Frontal cortex (tissue), 4 donors: ENCODE results near the gene JAZF1. TPM values are rescaled to one million over a fixed set of nuclear protein-coding genes. Genes with fewer than 3 reads are reported as not detected.

Source experiments
- DNase-seq, 2 donors: peaks; one replicate each; pipeline ENCODE4 v3.0.0; 2012; ENCODE audit warnings: low spot score in 2 of 2
- FAIRE-seq: peaks from 2 replicates; lab custom pipeline; 2012; peaks lifted over from hg19 to GRCh38; lab: Jason Lieb, UNC
- total RNA-seq: library from RNA; depleted of rRNA; stranded (reverse); fragments of >200 nt; gene quantifications from one replicate; pipeline ENCODE4 v1.2.3, GENCODE V29; 2014
- donor health status: control.
- donor health status: control.
- donor health status: control.

JAZF1 gene
- total RNA-seq, 1 donor from 2014 or later, result 39.5 TPM

DNA sequence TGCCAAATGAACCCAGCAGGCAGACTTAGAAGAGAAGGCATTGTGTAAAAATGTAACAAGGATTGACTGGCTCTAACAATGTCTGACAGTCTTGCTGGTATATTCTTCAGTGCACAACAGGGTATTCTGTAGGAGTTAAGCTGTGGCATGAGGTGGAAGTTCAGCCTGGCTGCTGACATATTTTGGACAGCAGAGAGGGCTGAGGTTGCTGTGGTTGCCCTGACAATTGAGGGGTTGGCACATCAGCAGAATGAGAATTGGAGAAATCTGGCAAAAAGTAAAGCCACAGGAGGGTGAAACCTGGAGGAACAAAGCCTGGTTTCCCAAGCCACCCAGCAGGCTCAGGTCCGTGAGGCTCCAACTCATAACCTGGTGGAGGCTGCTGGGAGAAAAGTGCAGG, 220.2 kb downstream of the JAZF1 start:
- FAIRE-seq (no peak), DNase-seq (no peak)

DNA sequence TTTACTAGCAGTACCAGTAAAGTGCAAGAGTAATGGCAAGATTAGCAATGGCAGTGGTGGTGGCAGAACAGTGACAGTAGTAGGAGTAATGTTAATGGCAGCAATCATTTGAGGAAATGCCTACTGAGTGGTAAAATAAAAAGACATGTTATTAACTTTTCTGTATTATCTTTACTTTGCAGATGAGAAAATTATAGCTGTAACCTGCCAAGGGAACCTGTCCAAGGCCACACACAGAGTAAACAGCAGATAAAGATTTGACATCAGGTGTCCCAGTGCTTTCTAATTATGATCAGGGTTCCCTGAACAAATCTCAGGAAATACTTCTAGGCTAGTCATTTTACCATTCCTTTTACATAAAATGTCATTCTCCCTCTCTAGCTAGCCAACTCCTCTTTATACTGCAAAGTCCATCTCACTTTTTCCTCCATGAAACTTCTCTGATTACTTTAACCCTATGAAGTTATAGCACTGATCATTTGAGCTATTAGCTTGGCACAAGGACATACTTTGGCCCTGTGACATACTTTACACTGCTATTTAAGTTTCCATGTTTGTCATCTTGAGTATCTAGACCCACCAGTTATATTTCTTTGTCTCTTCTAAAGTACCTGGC, 221.6 kb downstream of the JAZF1 start:
- FAIRE-seq (no peak), DNase-seq (no peak)

DNA sequence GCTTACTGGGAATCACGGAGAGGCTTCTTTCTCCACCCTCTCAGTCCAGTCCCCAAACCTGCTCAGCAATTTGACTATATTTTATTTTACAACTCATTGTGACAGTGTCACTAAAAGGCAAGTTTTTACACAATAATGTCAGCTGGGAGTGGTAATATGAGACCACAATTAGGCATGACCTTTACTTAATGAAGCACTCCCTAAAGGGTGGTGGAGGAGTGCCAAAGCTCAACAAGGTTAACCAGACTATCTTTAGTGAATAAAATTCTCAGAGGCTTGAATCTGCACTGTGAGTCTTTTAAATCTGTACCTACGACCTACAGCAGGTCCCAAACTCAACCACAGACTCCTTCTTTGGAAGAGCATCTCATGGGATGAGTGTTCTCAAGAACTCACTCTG, 225.0 kb downstream of the JAZF1 start:
- DNase-seq (no peak), FAIRE-seq (no peak)

DNA sequence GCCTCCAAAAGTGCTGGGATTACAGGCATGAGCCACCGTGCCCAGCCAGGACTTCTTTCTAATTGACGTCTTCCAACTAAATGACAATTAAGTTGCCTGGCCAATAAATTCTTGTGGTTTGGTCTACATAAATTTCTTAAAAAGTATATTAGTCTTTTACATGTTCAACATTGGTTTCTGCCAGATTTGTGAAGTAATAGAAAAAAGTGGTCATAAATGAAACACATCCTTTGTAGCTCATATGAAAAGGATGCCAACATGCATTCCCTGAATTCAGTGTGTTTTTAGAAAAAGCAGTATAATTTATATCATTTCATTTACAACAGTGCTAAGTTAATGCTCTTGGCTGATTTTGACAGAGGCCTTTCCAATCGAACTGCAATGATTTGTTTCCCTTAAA, 225.6 kb downstream of the JAZF1 start:
- FAIRE-seq, result no peak

DNA sequence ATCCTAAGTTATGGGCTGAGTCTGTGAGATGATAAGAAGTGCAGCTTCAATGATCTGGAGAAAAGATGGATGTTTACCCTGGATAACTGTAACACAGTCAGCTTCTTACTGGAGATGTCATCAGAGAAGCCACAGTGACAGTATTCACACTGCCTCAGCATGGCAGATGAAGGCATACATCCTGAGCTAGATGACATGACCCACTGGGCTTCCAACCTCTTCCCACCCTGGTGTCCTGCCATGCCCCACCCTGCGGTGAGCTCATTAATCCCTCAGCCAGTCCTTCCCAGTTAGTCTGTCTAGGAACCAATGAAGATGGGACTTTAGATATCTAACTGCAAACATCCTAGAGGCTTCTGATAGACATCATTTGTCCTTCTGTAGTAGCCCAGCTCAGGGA, 226.8 kb downstream of the JAZF1 start:
- no peak for FAIRE-seq
- no peak for DNase-seq

More for the DNA sequence above, 225.6 kb downstream of the JAZF1 start:
- no peak for DNase-seq

DNA sequence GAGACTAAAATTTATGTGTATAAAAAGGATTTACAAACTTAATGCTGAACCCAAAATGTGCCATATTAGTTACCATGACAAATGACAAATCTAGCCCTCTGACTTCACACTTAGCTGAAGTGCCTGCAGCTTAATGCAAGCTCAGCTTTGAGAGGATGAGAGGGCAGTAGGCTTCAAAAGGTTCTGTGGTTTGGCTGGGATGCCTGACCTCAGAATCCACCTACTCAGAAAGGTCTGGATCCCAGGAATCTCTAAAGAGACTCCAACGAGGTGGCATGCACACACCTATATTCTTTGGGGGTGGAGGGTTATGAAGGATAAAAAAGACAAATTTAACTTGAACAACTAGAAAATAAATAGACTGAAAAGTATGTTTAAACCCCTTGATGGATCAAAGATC, 227.2 kb downstream of the JAZF1 start:
- FAIRE-seq (no peak), DNase-seq (no peak)

DNA sequence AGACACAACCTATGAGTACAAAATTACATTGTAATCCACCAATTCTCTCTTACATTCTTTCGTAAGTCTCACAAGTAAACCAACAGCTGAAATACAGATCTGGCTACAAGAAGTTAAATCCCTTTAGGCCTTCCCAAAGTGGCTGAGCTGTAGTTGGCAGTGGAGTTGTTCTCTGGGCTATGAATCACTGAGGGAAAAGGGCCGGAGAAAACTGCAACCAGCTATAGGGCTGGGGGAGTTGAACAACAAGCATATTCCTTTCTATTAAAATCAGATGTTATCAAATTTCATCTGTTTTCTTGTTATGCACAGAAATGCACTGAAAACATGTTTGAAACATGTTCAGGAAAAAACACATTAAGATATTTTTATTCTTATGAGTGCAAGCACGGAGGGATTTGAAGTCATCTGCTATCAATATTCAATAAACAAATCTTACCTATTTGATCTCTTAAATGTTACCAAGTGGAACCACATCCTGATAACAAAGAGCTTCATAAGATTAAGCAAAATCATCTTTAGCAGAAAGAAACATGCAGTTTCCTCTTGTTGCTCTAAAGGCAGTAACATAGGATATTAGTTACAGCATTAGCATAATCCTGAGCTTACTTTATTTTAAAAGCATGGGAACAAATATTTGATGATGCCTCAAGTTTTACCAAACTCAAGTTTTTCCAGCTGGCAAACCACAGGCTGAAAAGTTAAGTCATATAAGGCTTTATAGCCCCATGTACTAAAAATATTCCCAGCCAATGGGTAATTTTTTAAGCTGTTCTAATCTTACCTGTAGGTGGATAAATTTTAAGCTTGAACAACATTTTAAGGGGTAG, 227.9 kb downstream of the JAZF1 start:
- DNase-seq, result no peak
- FAIRE-seq, result no peak

DNA sequence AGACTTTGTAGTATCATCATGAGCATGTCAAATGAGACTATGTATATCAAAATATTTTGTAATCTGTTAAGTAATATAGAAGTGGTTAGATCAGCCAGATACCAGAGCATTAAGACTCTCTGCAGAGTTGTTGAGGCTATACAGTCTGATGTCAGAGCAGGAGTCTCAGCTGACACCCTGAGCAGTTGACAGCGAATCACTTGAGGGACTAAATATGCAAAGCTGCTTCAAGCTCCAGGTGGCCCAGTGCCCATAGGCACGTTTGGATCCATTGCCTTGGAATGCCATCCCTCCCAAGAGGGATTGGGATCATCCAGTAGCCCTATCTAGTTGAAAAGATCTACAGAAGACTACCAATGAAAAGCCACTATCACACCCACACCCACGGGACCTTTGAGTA, 230.5 kb downstream of the JAZF1 start:
- DNase-seq, result no peak
- FAIRE-seq, result no peak

DNA sequence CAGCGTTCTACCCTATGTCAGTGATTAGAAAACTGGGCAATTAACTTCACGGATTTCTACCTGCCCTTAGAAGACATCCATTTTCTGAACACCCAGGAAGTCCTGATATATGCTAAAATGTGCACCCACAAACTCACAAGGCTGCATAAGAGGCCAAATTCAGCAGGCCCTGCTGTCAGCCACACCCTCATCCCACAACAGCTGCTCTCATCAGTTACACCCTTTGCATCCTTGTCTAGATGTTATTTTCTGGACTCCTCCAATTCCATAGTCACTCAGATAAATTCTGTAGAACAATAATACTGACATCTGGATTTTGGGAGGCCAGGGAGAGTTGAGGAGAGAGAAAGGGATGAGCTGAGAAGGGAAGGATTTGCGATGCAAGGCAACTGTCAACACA, 231.7 kb downstream of the JAZF1 start:
- FAIRE-seq (no peak), DNase-seq (no peak)

DNA sequence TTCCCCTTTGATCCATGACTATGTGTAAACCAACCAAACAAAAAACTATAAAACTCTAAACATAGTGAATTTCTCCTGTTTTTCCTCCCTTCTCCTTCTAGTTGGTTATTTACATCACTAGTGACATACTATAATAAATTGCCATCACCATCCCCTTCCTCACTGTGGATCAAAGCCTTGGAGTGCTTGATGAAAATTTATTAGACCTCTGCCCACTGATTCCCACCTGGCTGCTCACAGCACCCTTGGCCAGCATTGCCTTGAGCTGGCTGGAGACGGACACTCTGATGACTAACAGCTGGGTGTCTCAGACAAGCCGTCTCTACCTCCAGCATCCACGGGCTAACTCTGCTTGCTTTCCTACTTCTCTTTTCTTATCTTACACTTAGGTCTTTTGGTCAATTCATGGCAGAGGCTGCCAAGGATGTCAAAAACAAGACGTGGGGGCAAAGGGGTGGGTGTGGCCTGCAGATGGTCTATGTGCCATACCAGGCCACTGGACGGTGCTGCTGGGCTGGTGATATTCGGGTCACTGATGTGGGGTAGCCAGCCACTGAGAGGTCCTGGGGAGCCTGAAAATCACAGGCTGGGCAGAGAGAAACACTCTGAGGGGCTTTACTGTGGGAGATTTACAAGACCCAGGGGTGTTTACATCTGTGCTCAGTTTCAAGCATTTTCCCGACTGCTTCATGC, 232.9 kb downstream of the JAZF1 start:
- FAIRE-seq (no peak), DNase-seq (no peak)

DNA sequence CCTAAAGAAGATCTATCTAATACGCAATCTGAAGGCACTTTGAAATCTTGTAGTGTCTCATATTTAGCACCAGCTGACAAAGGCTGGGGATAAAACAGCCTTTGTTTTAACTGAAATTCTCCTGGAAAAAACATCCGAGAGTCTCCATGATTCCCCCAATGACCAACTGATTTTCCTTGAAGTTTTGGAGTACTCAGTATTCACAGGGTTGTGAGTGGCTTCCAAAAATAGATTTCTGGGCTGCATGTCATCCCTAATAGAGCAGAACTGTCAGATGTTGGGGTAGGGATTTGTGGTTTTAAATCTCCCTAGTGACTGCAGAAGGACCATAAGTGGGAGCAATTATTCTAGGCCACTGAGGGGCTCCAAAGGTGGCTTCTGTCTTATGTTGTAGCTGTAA, 234.2 kb downstream of the JAZF1 start:
- FAIRE-seq, result no peak
- no peak for DNase-seq

DNA sequence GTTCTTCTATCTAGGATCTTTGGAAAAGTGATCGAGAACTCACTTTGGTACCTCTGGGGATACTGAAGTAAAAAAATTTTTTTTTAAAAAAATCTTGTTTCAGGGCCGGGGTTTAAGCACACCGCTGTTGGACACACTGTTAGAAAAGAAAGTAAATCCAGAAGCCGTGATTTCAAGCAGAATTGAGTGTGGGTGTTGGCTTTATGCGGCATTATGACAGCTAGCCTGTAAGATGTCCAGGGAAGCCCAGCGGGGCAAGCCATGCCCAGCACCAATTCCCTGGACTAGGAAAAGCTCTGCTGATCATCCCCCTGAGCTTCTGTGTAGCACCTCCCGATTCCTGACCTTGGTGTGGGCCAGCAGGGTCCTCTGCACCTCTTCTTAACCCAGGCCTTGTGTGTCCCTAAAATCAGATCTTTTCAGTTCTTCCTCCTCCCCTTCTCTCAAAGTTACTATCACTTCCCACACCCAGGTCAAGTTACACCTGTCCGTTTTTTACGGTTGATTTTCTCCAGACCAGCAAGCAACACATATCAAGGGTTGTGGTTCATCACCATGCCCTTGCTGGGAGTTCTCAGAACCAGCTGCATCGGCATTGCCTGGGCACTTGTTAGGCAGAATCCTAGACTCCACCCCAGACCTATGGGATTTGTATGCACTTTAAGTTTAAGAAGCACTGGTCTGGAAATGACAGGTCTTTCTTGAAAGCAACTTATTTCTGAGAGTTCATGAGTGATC, 235.4 kb downstream of the JAZF1 start:
- FAIRE-seq (no peak), DNase-seq (no peak)

DNA sequence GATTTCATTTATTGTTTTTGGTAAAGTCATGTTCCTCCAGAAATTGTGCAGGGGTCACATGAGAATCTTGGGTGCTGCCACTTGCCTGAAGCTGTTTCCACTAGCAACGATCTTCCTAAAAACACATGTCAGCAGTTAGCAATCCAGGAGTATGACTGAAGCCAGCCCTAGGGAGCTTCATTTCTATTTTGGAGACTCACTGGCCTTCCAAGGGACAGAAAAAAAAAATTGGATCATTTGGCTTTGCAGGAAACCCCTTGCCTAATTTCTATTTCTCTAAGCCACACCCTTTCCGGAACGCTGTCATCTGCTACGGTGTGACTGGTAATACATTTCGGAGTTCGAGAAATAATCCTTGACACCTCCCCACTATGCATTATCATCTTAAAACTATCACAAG, 236.0 kb downstream of the JAZF1 start:
- DNase-seq (no peak), FAIRE-seq (no peak)

DNA sequence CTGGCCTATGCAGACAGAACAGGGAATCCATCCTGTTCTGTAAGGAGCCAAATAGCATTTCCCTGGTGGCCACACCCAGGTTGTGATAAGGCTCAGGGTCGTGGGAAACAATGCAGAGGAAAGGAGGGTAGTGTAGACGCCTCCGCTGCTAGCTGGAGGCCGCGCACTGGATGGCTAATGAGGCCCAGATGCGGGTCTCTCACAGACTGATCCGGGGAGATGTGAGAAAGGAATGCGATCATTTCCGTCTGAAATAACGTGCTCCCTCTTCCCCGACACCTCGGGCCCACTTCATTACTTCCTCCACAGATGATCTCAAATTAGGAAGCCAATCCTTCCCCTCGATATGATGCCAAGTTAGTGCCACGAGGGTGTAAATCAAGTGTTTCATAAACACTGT, 237.4 kb downstream of the JAZF1 start:
- FAIRE-seq, result no peak
- no peak for DNase-seq

DNA sequence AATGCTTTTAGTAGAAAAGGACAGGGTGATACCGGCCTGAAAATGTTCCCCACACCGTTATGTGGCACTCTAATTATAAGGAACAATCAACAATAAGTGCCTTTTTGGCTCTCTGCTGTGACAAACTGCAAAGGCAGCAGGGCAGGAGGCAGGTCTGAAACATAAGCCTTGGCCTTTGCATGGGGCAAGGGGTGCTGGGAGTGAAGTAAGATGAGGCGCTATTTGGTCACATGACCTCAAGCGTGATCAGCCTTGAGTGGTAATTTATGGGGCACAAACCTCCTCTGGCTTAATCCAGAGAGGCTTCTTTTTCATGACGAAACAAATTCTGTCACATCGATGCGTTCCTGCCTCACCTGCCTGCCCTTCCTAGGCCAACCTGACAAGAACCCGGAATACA, 237.9 kb downstream of the JAZF1 start:
- DNase-seq (no peak), FAIRE-seq (no peak)

DNA sequence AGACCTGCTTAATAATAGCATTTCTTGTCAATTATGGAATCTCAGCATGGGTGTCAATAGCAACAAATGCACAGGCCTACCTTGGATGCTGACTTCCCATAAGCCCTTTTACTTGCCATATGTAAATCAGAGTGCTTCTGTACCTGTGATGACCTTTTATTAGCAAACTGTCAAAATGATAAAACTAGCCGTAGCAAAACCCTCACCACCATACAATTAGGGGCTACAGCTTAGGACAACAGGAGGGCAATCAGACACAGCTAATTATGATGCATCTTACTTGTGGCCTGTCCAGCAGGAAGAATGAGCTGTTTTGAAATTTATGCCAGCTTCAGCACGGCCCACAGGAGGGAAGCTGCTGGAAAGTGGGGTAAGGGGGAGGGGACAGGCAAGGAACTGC, 239.1 kb downstream of the JAZF1 start:
- FAIRE-seq, result no peak
- no peak for DNase-seq

DNA sequence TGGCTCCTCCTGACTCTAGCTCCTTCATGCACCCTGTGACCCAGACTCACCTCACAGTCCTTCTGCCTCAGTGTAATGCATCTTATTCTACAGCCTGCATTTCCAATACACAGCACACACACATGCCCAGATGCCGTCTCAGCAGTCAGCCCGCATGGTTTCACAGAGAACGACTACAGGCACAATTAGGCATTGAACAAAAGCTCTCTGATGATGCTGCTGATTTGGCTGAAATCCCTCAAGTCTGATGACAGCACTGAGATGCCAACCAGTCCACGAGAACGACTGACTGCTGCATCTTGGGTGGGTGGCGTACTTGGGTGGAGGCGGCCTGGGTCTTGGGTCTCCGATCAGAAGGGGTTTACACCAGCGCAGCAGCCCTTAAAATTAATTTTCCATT, 240.3 kb downstream of the JAZF1 start:
- FAIRE-seq (no peak), DNase-seq (peak; percentile 10 to 20)

DNA sequence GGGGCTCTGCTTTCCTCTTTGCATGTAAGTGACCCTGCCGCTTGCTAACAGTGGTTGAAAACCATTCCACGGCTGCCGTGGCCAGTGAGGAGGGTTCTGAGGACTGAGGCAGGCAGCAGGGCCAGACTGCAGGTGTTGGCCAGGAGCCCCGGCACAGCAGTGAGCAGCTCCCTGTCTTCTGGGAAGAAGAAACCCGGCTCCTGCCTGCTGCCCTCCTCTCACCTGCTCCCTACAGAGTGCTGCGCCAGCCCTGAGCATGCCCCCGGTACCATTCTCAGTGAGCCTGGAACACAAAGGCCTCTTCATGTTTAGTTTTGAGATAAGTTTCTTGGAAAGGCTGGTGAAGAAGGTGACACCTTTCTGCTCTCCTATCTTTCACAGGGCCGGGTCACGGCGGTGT, 240.7 kb downstream of the JAZF1 start:
- DNase-seq (no peak), FAIRE-seq (no peak)

DNA sequence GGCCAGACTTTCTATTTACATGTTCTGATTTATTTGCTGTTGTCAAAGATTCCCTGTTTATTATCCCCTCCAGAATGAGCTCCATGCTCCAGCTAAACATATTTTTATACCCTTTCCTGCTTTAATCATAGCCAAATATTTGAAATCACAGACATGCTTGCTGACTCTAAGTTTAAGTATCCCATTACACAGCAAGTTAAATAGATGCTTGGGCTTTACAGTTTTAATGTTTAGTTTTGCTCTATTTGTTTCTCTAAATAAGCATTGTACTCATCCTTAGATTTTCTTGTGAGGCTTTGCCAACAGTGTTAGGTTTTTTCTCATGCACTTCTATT, 243.9 kb downstream of the JAZF1 start:
- DNase-seq (no peak), FAIRE-seq (no peak)

DNA sequence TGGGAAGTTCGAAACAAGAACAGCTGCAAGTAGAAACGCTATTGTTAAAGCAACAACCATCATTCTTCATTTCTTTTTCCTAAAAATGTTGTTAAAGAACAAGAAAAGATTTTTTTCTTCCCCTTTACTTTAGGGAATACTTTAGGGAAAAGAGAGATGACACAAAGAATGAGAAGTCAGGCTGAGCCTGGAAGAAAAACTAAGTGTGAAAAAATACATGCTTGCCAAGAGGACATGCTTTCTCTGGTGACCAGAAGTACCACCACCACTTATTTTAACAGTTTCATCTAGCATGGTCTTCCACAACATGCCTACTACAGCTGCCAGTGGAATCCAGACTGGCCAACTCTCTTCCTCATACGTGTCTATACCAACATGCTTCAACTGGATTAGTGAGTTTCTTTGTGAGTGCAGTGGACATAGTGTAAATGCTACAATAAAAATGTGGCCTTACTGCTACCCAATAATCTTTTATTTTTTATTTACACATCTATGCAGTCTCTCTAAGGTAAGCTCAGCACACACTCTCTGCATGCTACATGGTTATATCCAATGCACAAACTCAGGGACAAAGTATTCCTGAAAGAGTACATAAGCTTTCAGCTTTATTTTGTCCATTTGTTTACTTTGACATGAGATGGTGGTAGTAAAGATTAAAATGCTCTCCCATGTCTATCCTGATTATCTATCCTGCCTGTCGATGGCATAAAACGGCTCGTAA, 244.4 kb downstream of the JAZF1 start:
- FAIRE-seq, result no peak
- DNase-seq, result no peak
